Activated CD8-positive, alpha-beta memory T cell treated with anti-CD3 and anti-CD28 coated beads, Interleukin-2, amount 10 ng/mL, durations not matched to agents 7 days and 5 days (primary cell): ENCODE data around the gene HLA-C. TPM values are rescaled to one million over a fixed set of nuclear protein-coding genes. Genes with fewer than 3 reads are reported as not detected.

Source experiments
- ATAC-seq: fragments of 150-1000 bp; cut with Tn5 transposase; one replicate; pipeline ENCODE4 v1.10.0; 2021; ENCODE audit warnings: moderate library complexity
- CTCF ChIA-PET: fragments of 350-600 bp; sonication (Branson Sonifier 250); formaldehyde crosslinking; loops from one replicate; lab custom pipeline; 2021; ENCODE audit warnings: antibody characterized with exemption; lab: Charles Lee
- DNase-seq: peaks from one replicate; pipeline ENCODE4 v3.0.0-alpha.2; 2020
- H3K27ac Mint-ChIP-seq: one replicate; pipeline ENCODE4 v1.8.0; 2021; ENCODE audit warnings: mild to moderate bottlenecking, mixed read lengths
- H3K27me3 Mint-ChIP-seq: one replicate; pipeline ENCODE4 v1.8.0; 2021; ENCODE audit warnings: mixed read lengths
- H3K36me3 Mint-ChIP-seq: one replicate; pipeline ENCODE4 v1.8.0; 2021; ENCODE audit warnings: mild to moderate bottlenecking, mixed read lengths
- H3K4me1 Mint-ChIP-seq: one replicate; pipeline ENCODE4 v1.8.0; 2021; ENCODE audit warnings: mixed read lengths
- H3K4me3 Mint-ChIP-seq: one replicate; pipeline ENCODE4 v1.8.0; 2021; ENCODE audit warnings: mild to moderate bottlenecking, moderate library complexity, mixed read lengths
- H3K9me3 Mint-ChIP-seq: one replicate; pipeline ENCODE4 v1.8.0; 2022; ENCODE audit warnings: low read depth, mixed read lengths
- total RNA-seq, 2 experiments: library from RNA; stranded (reverse); gene quantifications; one replicate each; pipeline ENCODE4 v1.2.3, GENCODE V29; 2021

The HLA-C gene
- total RNA-seq, result 1,000 to 10,000 TPM; 1,097 to 1,393 TPM

DNA sequence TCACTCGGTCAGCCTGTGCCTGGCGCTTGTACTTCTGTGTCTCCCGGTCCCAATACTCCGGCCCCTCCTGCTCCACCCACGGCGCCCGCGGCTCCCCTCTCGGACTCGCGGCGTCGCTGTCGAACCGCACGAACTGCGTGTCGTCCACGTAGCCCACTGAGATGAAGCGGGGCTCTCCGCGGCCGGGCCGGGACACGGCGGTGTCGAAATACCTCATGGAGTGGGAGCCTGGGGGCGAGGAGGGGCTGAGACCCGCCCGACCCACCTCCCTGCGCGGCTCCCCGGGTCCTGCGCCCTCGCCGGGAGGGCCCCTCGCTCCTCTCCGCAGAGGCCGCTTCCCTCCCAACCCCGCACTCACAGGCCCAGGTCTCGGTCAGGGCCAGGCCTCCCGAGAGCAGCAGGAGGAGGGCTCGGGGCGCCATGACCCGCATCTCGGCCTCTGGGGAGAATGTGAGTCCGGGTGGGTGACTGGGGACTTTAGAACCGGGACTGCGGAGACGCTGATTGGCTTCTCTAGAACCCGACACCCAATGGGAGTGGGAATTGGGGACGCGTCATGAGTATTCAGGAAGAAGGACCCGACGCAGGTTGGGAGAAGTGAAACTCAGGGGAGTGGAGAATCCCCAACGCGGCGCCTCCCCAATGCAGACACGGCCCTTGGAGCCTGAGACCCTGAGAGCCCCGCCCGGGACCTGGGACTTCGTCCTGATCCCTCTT is at the start of gene HLA-C:
Gene HLA-C (minus strand): TSS at position 452 of the 717 bp plus-strand sequence. CDS start 21 bp downstream, at position 431.
- peaks cover 12% of the 10 kb centered on the region for H3K27me3 Mint-ChIP-seq
- peak within 1 kb of the TSS; percentile 100 for H3K27ac Mint-ChIP-seq
- H3K36me3 Mint-ChIP-seq, result peaks cover 54% of the 10 kb centered on the region
- H3K4me3 Mint-ChIP-seq, result peak within 1 kb of the TSS; percentile 98
- H3K4me1 Mint-ChIP-seq, result peaks cover 46% of the 10 kb centered on the region
- DNase-seq, result peak; percentile 97
- CTCF ChIA-PET, result interaction anchor here (1.0 to 2.1 kb wide), 6 partner anchors 69 to 132 kb away, joined by 3 to 8 read pairs (median 4); partner anchors contain the start of gene TCF19
- no peaks in the 10 kb centered on the region for H3K9me3 Mint-ChIP-seq
- ATAC-seq, result peak; percentile 83

DNA sequence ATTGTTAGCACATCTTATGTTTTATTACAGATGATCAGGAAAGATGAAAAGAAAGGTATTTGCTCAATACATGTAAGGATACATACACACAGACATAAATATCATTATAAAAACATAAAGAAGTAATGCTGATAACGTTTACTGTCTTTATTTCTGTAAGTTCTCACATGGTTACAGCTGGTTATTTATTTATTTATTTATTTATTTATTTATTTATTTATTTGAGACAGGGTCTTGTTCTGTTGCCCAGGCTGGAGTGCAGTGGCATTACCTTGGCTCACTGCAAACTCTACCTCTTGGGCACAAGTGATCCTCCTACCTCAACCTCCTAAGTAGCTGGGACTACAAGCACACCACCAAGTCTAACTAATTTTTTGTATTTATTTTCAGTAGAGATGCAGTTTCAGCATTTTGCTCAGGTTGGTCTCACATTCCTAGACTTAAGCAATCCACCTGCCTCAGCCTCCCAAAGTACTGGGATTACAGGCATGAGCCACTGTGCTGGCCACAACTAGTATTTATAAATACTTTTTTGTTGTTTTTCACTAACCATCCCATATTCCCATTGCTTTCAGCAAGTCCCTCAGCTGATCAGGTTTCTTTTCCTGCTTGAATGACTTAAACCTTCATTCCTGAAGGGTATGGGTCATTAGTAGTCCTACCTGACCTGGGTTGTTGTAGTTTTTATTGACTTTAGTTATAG is 49.3 kb upstream of the HLA-C start:
- Mint-ChIP-seq H3K27me3 (peaks cover 49% of the 10 kb centered on the region), H3K4me3 (no peak overlapping the region), H3K36me3 (peaks cover 9% of the 10 kb centered on the region), H3K27ac (no peak overlapping the region), H3K4me1 (no peaks in the 10 kb centered on the region), H3K9me3 (peaks cover 6% of the 10 kb centered on the region)
- CTCF ChIA-PET, result no interaction called here
- ATAC-seq, result no peak
- no peak for DNase-seq

DNA sequence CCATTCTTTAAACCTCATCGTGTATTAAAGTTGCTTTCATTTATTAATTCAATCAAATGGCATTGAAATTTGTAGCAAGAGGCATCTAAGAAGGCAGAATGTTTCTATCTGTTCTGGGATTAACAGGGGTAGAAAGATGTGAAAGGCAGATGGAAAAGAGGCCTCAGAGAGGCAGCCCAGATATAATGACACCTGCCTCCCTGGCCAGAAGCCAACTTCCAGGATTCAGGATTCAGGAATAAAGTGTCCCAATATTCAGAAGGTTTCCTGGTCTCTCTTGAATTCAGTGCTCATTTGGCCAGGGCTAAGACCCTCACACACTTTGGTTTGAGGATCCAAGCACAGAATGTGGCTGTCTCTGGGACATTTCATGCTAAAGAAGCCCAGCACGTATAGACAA is 45.1 kb upstream of the HLA-C start:
- Mint-ChIP-seq H3K27me3 (peaks cover 59% of the 10 kb centered on the region), H3K27ac (no peak overlapping the region), H3K4me3 (no peak overlapping the region), H3K9me3 (no peaks in the 10 kb centered on the region), H3K36me3 (no peaks in the 10 kb centered on the region), H3K4me1 (no peaks in the 10 kb centered on the region)
- CTCF ChIA-PET, result no interaction called here
- ATAC-seq (no peak), DNase-seq (no peak)

DNA sequence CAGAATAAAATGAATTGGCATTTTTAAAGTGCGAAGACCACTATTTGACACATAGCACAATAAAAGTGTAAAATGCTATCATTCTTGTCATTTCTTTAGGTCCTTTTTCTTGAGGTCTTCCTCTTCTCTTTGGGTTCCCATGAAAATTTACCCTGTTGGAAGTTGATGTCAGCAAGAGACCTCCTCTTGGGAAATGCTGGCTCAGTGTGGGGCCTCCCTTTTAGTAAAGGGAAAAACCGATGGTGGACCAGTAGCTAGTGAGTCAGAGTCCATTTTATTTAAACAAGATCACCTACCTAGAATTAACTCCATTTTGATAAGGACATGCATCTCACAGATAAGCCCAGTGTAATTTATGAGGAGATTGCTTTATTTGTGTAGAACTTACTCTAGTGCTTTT is 37.7 kb upstream of the HLA-C start:
- no peaks in the 10 kb centered on the region for H3K9me3 Mint-ChIP-seq
- ATAC-seq (no peak), DNase-seq (no peak)
- no peak overlapping the region for H3K27ac Mint-ChIP-seq
- no peaks in the 10 kb centered on the region for H3K36me3 Mint-ChIP-seq
- no peak overlapping the region for H3K4me3 Mint-ChIP-seq
- H3K27me3 Mint-ChIP-seq, result peaks cover 53% of the 10 kb centered on the region
- CTCF ChIA-PET, result no interaction called here
- peaks cover 7% of the 10 kb centered on the region for H3K4me1 Mint-ChIP-seq

DNA sequence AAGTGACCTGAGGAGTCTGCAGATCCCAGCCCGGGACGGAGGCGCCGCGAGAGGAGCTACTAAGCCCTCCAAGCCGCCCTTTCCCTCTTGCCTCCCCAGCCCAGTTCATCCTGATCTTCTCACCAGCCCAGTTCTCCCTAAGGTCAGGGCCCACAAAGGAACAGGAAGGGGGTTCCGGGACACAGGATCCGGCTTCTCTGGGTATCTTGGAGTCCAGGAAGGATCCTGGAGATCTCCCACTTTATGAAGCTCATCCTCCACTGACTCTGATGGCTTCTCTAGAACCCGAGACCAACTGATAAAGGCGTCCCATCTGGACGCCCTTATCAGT is 36.9 kb upstream of the HLA-C start:
- DNase-seq (no peak), ATAC-seq (no peak)
- H3K36me3 Mint-ChIP-seq, result no peaks in the 10 kb centered on the region
- CTCF ChIA-PET, result no interaction called here
- H3K27me3 Mint-ChIP-seq, result peaks cover 51% of the 10 kb centered on the region
- no peak overlapping the region for H3K4me3 Mint-ChIP-seq
- H3K4me1 Mint-ChIP-seq, result peaks cover 7% of the 10 kb centered on the region
- H3K27ac Mint-ChIP-seq, result no peak overlapping the region
- no peaks in the 10 kb centered on the region for H3K9me3 Mint-ChIP-seq

DNA sequence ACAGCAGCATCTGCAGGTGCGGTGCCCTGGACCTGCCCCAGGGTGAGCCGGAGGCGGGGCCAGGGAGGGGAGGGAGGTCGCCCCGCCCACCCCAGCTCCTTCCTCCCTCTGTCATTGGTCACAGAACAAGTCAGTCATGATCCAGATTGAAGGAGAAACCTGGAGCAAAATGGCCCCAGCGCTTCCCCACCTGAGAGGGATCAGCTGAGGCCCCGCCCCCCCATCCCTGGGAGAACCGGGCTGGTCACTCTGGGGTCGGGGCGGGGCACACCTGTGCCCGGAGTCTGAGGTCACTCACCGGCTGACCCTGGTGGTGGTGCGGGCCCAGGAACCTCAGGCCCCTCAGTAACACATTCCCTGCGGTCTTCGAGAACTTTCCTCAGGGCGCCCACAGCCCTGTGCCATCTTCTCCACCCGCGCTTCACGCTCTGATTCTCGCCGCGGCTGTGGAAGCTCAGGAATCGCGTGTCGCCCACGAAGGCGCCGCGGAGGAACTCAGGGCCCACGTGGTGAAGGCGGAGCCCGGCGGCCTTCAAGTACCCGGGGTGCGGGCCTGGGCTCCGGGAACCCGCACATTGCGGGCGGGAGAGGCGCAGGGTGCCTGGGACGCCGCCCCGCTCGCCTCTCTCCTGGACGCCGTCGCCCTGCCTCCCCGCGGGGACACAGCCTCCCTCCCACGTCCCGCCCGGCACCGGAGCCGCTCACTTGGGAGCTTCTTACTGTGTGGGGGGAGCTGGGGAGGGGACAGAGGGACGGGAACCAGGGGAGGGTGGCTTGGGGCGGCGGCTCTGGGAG is 36.4 kb upstream of the HLA-C start:
- ATAC-seq, result peak; percentile 78
- H3K27me3 Mint-ChIP-seq, result peaks cover 54% of the 10 kb centered on the region
- H3K9me3 Mint-ChIP-seq, result no peaks in the 10 kb centered on the region
- H3K4me3 Mint-ChIP-seq, result no peak overlapping the region
- H3K27ac Mint-ChIP-seq, result no peak overlapping the region
- H3K4me1 Mint-ChIP-seq, result peaks cover 7% of the 10 kb centered on the region
- peak; percentile 60 for DNase-seq
- no peaks in the 10 kb centered on the region for H3K36me3 Mint-ChIP-seq
- CTCF ChIA-PET, result no interaction called here

DNA sequence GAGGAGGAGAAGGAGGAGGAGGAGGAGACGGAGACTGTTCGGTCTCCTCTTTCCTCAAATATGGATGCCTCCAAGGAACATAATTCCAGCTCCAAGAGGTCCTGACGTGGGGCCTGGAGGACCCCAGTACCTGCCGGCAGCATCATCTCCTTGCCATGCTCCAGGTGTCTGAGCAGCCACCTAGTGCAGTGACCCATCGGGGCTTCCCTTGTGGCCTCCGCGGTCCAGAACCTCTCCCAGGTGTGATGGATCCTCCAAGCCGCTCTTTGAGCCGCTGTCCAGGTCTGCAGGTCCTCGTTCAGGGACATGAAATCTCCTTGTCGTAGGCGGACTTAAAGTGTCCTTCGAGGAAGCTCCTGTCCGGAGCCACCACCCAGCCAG is 35.8 kb upstream of the HLA-C start:
- H3K4me1 Mint-ChIP-seq, result peaks cover 7% of the 10 kb centered on the region
- H3K4me3 Mint-ChIP-seq, result no peak overlapping the region
- DNase-seq (no peak), ATAC-seq (no peak)
- CTCF ChIA-PET, result no interaction called here
- no peaks in the 10 kb centered on the region for H3K36me3 Mint-ChIP-seq
- no peak overlapping the region for H3K27ac Mint-ChIP-seq
- no peaks in the 10 kb centered on the region for H3K9me3 Mint-ChIP-seq
- H3K27me3 Mint-ChIP-seq, result peaks cover 55% of the 10 kb centered on the region

DNA sequence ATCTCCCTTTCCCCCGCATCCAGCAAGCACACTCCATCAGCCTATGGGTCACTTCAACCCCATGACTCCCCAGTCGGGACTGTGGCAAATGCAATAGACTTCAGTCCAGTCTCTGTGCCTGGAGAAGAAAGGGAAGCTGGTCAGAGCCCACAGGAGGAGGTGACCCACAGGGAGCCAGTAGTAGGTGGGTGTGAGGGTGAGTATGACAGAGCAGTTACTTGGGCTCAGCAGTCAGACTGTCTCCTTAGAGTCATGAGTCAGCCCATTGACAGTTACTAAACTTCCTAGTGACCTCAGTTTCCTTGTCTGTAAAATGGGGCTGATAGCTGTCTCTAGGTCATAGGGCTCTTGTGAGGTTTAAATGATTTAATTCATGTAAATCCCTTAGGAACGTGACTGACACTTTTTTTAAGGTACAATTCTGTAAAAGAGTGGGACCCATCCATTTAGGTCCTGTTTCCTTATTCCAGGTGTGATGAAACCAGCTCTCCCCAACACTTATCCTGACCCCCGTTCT is 33.9 kb upstream of the HLA-C start:
- Mint-ChIP-seq H3K9me3 (no peaks in the 10 kb centered on the region), H3K4me3 (no peak overlapping the region), H3K36me3 (no peaks in the 10 kb centered on the region), H3K4me1 (peaks cover 7% of the 10 kb centered on the region), H3K27ac (no peak overlapping the region), H3K27me3 (peaks cover 58% of the 10 kb centered on the region)
- ATAC-seq (no peak), DNase-seq (no peak)
- CTCF ChIA-PET, result interaction anchor here (0.8 kb wide), 1 partner anchor 61 kb away, joined by 3 read pairs; no protein-coding TSS in a partner anchor

DNA sequence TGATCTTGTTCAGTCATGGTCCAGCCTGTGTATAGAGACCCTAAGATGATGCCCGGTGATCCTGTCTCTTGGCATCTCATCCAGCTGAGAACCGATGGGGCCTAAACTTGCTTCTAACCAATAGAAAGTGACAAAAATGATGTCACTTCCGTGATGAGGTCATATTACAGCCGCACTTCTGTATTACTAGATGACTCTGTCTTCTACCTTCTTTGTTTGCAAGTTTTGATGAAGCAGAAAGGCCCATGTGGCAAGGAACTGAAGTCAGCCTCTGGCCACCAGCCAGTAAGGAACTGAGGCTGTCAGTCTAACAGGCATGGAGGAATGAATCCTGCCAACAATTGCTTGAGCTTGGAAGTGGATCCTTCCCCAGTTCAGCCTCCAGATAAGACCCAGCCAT is 32.8 kb upstream of the HLA-C start:
- H3K4me1 Mint-ChIP-seq, result peaks cover 7% of the 10 kb centered on the region
- no peak for ATAC-seq

DNA sequence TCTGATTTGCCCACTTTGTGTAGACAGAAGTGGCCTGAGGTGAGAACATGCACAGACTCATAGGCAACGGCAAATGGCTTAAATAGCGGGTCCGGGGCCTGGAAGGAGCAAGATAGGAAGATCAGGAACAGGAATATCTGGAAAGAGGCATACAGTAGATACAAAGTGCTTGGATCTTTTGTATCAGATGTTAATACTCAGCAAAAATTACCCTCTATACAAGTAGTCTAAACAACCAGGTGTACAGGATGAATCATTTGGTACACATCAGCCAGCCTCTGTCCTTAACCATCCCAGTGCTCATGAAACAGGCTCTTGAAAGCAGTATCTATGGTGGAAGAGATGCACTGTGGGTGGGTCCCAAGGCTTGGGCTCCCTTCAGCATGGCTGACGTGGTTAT is 28.9 kb upstream of the HLA-C start:
- no peaks in the 10 kb centered on the region for H3K9me3 Mint-ChIP-seq
- no peak for ATAC-seq

More for the DNA sequence above, 32.8 kb upstream of the HLA-C start:
- no peak for DNase-seq
- Mint-ChIP-seq H3K9me3 (no peaks in the 10 kb centered on the region), H3K36me3 (no peaks in the 10 kb centered on the region), H3K4me3 (no peak overlapping the region), H3K27me3 (peaks cover 55% of the 10 kb centered on the region), H3K27ac (no peak overlapping the region)
- CTCF ChIA-PET, result interaction anchor here (0.8 kb wide), 1 partner anchor 62 kb away, joined by 3 read pairs; no protein-coding TSS in a partner anchor

DNA sequence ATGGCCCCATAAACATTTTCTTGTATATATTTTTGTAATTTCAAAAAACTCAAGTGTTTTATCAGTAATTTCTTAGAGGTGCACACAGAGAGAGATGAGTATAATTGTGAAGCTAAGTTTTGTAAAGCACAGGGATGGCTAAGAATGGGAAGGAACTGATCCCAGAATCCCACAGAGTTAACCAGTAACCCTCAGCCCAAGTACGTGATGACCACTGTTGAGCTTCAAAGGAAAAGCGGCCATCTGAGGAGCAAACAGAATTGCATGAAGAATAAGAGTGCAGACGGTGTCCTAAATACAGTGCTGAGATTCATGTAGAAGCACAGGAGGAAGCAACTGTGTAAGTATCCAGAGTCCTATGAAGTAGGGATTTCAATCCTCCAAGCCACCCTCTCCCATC is 28.1 kb upstream of the HLA-C start:
- no peaks in the 10 kb centered on the region for H3K4me1 Mint-ChIP-seq
- H3K27me3 Mint-ChIP-seq, result peaks cover 67% of the 10 kb centered on the region
- H3K9me3 Mint-ChIP-seq, result no peaks in the 10 kb centered on the region
- no peak overlapping the region for H3K4me3 Mint-ChIP-seq
- CTCF ChIA-PET, result no interaction called here
- H3K27ac Mint-ChIP-seq, result no peak overlapping the region
- no peaks in the 10 kb centered on the region for H3K36me3 Mint-ChIP-seq
- DNase-seq (no peak), ATAC-seq (no peak)

More for the DNA sequence above, 28.9 kb upstream of the HLA-C start:
- Mint-ChIP-seq H3K27me3 (peaks cover 60% of the 10 kb centered on the region), H3K4me1 (no peaks in the 10 kb centered on the region), H3K27ac (no peak overlapping the region), H3K36me3 (no peaks in the 10 kb centered on the region), H3K4me3 (no peak overlapping the region)
- CTCF ChIA-PET, result no interaction called here
- DNase-seq, result no peak

DNA sequence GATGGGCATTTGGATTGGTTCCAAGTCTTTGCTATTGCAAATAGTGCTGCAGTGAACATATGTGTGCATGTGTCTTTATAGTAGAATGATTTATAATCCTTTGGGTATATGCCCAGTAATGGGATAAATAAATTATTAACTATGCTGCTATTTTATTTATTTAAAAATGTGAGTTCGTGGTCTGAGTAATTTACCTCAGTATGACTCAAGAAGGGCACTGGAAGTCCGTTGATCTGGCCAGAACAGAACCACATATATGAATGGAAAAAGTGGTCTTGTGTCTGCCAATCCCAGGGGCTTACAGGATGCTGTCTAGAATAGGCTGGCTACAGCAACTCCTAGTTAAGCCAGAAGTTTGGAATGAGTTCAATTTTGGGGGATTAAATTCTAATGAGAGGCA is 27.6 kb upstream of the HLA-C start:
- H3K27me3 Mint-ChIP-seq, result peaks cover 68% of the 10 kb centered on the region
- H3K9me3 Mint-ChIP-seq, result no peaks in the 10 kb centered on the region
- DNase-seq (no peak), ATAC-seq (no peak)
- H3K4me3 Mint-ChIP-seq, result no peak overlapping the region
- no peaks in the 10 kb centered on the region for H3K4me1 Mint-ChIP-seq
- H3K27ac Mint-ChIP-seq, result no peak overlapping the region
- H3K36me3 Mint-ChIP-seq, result no peaks in the 10 kb centered on the region
- CTCF ChIA-PET, result no interaction called here

DNA sequence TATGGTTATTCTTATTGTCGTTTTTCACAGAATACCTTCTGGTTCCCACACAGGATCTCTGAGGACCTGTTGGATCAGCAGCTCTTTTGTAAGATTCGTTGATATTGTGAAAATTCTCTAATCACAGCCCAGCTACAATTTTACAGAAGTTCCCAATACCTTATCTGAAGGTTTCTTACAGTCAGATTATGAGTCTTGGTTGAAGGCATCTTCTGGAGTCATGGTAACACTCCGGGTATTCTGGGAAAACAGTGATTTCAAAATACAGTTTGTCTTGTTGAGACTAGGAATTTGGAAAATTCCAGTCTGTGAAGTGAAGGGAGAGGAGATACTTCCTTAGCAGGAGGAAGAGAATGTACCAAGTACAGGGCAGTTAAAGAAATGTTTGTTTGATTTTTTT is 22.2 kb upstream of the HLA-C start:
- Mint-ChIP-seq H3K4me1 (peaks cover 8% of the 10 kb centered on the region), H3K36me3 (no peaks in the 10 kb centered on the region), H3K9me3 (no peaks in the 10 kb centered on the region), H3K27me3 (peaks cover 53% of the 10 kb centered on the region), H3K27ac (no peak overlapping the region), H3K4me3 (no peak overlapping the region)
- ATAC-seq (no peak), DNase-seq (no peak)
- CTCF ChIA-PET, result no interaction called here
